Activated CD4-positive, CD25-positive, alpha-beta regulatory T cell treated with anti-CD3 and anti-CD28 coated beads, Interleukin-2, amount 50 U/mL, for 24 hours (primary cell): ENCODE measurements around the gene CCDC192.

Experiments
- ATAC-seq, 2 donors: fragments of 150-1000 bp; cut with Tn5 transposase; one replicate each; pipeline ENCODE4 v1.10.0; 2021; ENCODE audit warnings: mild to moderate bottlenecking in 1 of 2, moderate library complexity in 1 of 2

Gene CCDC192

GRCh38 chr5:127848098-127848497 lies 144.9 kb downstream of the CCDC192 start:
- ATAC-seq = no peak

GRCh38 chr5:127849408-127849807 lies 146.2 kb downstream of the CCDC192 start:
- no peak for ATAC-seq

GRCh38 chr5:127849891-127850290 lies 146.7 kb downstream of the CCDC192 start:
- ATAC-seq = no peak

- no peak for ATAC-seq
Observed at GRCh38 chr5:127851964-127852363, 148.8 kb downstream of the CCDC192 start.

- ATAC-seq = no peak
Observed at GRCh38 chr5:127854520-127854919, 151.3 kb downstream of the CCDC192 start.

GRCh38 chr5:127856292-127856691 lies 153.1 kb downstream of the CCDC192 start:
- ATAC-seq = no peak

- ATAC-seq = no peak
Observed at GRCh38 chr5:127858116-127858784, 155.1 kb downstream of the CCDC192 start.

- no peak for ATAC-seq
Observed at GRCh38 chr5:127860291-127860690, 157.1 kb downstream of the CCDC192 start.

GRCh38 chr5:127863161-127863560 lies 160.0 kb downstream of the CCDC192 start:
- no peak for ATAC-seq

- no peak for ATAC-seq
Observed at GRCh38 chr5:127863610-127864395, 160.6 kb downstream of the CCDC192 start.

GRCh38 chr5:127864511-127864910 lies 161.3 kb downstream of the CCDC192 start:
- ATAC-seq = no peak

- ATAC-seq = no peak
Observed at GRCh38 chr5:127865273-127865672, 162.1 kb downstream of the CCDC192 start.

- ATAC-seq = no peak
Observed at GRCh38 chr5:127867022-127867783, 164.0 kb downstream of the CCDC192 start.

- ATAC-seq = no peak
Observed at GRCh38 chr5:127870914-127871313, 167.7 kb downstream of the CCDC192 start.

GRCh38 chr5:127871503-127872153 lies 168.4 kb downstream of the CCDC192 start:
- no peak for ATAC-seq

- ATAC-seq = no peak
Observed at GRCh38 chr5:127872494-127872893, 169.3 kb downstream of the CCDC192 start.

GRCh38 chr5:127875235-127876021 lies 172.2 kb downstream of the CCDC192 start:
- ATAC-seq = peak; percentile 53 to 55

GRCh38 chr5:127876384-127876783 lies 173.2 kb downstream of the CCDC192 start:
- ATAC-seq = no peak

GRCh38 chr5:127878174-127878750 lies 175.1 kb downstream of the CCDC192 start:
- ATAC-seq = no peak

- ATAC-seq = no peak
Observed at GRCh38 chr5:127884416-127884815, 181.2 kb downstream of the CCDC192 start.

- no peak for ATAC-seq
Observed at GRCh38 chr5:127885176-127885575, 182.0 kb downstream of the CCDC192 start.

- no peak for ATAC-seq
Observed at GRCh38 chr5:127886081-127886480, 182.9 kb downstream of the CCDC192 start.
